ENCODE measurements around the gene TEX2.

TEX2 gene, protein sequence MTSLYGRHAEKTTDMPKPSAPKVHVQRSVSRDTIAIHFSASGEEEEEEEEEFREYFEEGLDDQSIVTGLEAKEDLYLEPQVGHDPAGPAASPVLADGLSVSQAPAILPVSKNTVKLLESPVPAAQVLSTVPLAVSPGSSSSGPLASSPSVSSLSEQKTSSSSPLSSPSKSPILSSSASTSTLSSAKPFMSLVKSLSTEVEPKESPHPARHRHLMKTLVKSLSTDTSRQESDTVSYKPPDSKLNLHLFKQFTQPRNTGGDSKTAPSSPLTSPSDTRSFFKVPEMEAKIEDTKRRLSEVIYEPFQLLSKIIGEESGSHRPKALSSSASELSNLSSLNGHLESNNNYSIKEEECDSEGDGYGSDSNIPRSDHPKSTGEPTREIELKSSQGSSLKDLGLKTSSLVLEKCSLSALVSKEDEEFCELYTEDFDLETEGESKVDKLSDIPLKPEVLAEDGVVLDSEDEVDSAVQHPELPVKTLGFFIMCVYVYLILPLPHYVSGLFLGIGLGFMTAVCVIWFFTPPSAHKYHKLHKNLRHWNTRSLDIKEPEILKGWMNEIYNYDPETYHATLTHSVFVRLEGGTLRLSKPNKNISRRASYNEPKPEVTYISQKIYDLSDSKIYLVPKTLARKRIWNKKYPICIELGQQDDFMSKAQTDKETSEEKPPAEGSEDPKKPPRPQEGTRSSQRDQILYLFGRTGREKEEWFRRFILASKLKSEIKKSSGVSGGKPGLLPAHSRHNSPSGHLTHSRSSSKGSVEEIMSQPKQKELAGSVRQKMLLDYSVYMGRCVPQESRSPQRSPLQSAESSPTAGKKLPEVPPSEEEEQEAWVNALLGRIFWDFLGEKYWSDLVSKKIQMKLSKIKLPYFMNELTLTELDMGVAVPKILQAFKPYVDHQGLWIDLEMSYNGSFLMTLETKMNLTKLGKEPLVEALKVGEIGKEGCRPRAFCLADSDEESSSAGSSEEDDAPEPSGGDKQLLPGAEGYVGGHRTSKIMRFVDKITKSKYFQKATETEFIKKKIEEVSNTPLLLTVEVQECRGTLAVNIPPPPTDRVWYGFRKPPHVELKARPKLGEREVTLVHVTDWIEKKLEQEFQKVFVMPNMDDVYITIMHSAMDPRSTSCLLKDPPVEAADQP

GRCh38 chr17:64263000-64263766 lies at the start of gene TEX2:
Gene TEX2, minus strand, starts transcription at chr17:64263260. Its CDS starts 49,043 bp downstream, at chr17:64214217.
- peak; percentile 87 for DNase-seq (ENCODE audit: low read depth)
- no peak for TF ChIP-seq CTCF (IDR thresholded peaks at IDR 0.05; ENCODE audit: low read length, missing control alignments)
- peak within 1 kb of the TSS; percentile 76 for H3K4me3 ChIP-seq (replicated peaks; ENCODE audit: low read depth, low read length)

- DNase-seq (ENCODE audit: low read depth), result no peak
- TF ChIP-seq CTCF (IDR thresholded peaks at IDR 0.05; ENCODE audit: low read length, missing control alignments), result no peak
- H3K4me3 ChIP-seq (replicated peaks; ENCODE audit: low read depth, low read length), result no peak overlapping the region
Observed at GRCh38 chr17:64309710-64310109, 46.6 kb upstream of the TEX2 start.

DNA sequence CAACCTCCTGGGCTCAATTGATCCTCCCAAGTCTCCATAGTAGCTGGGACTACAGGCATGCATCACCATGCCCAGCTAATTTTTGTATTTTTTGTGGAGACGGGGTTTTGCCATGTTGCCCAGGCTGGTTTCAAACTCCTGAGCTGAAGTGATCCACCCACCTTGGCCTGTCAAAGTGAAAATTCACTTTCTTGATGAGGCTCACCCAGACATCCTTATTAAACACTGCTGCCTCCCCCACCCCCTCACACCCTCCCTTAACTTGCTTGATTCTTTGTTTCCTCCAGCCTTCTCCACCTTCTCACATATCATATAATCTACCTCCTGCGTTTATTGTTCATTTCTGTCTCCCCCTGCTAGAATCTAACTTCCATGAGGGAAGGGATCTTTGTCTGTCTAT lies 46.0 kb upstream of the TEX2 start:
- TF ChIP-seq CTCF (IDR thresholded peaks at IDR 0.05; ENCODE audit: low read length, missing control alignments), result no peak
- no peak overlapping the region for H3K4me3 ChIP-seq (replicated peaks; ENCODE audit: low read depth, low read length)
- no peak for DNase-seq (ENCODE audit: low read depth)

DNA sequence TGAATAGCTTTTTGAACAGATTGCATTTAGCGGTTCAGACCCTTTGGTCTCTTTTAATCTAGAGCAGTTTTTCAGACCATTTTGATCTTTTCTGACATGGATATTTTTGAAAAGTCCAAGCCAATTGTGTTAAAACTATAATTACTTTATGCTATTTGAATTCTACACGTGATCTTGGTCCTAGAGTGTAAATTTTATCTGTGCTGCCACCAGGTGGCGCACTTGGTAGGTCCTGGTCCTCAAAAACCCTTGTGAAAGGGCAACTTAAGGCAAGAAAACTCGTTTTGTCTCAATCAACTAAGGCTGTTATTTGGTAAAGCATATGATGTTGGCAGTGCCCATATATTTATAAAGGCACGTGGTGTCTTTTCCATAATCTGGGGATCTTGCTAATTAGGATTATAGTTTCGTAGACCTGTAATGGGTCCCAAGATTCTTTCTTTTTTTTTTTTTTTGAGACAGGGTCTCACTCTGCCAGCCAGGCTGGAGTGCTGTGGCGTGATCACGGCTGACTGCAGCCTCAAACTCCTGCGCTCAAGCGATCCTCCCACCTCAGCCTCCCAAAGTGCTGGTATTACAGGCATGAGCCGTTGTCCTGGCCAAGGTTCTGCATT lies 43.9 kb upstream of the TEX2 start:
- peak; percentile 74 for TF ChIP-seq CTCF (IDR thresholded peaks at IDR 0.05; ENCODE audit: low read length, missing control alignments)
- peak; percentile 88 for DNase-seq (ENCODE audit: low read depth)
- no peak overlapping the region for H3K4me3 ChIP-seq (replicated peaks; ENCODE audit: low read depth, low read length)

- TF ChIP-seq CTCF (IDR thresholded peaks at IDR 0.05; ENCODE audit: low read length, missing control alignments), result no peak
- H3K4me3 ChIP-seq (replicated peaks; ENCODE audit: low read depth, low read length), result no peak overlapping the region
- DNase-seq (ENCODE audit: low read depth), result no peak
Observed at GRCh38 chr17:64304551-64304950, 41.5 kb upstream of the TEX2 start.

- H3K4me3 ChIP-seq (replicated peaks; ENCODE audit: low read depth, low read length), result no peak overlapping the region
- TF ChIP-seq CTCF (IDR thresholded peaks at IDR 0.05; ENCODE audit: low read length, missing control alignments), result no peak
- no peak for DNase-seq (ENCODE audit: low read depth)
Observed at GRCh38 chr17:64300699-64300965, 37.6 kb upstream of the TEX2 start.
